Occipital lobe (tissue), 2 donors: Measurements from ENCODE around the gene CSPG4. TPM values are rescaled to one million over a fixed set of nuclear protein-coding genes. Genes with fewer than 3 reads are reported as not detected.
"Not testable (repeated sequence)": the region's sequence is repeated elsewhere in the genome, so short reads cannot be mapped to it uniquely, and the experiment has no call there.

Experiments
- DNase-seq: peaks from one replicate; lab custom pipeline; 2025; lab: John Stamatoyannopoulos, UW
- total RNA-seq: library from RNA; depleted of rRNA; stranded (reverse); fragments of >200 nt; gene quantifications from one replicate; pipeline ENCODE4 v1.2.3, GENCODE V29; 2014

Gene CSPG4
- total RNA-seq, 1 donor from 2014 or later, result 5.5 TPM

DNA sequence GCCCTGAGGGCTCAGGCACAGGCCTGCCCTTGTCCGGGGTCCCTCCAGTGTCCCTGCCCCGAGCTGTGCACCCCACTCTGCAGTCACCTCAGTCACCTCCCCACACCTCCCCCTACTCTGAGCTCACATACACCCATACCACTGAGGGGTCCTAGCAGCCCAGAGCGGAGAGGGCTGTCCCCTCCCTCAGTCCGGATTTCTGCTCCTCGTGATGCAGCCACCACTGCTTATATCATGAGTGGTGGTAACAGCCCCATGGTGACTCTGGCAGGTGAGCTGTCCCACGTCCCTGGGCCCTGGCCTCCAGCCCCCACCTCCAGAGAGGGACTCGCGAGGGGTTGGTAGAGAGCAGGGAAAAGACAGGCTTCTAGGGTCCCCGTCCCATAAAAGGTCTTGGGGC, 8.0 kb downstream of the CSPG4 start:
- no peak for DNase-seq

DNA sequence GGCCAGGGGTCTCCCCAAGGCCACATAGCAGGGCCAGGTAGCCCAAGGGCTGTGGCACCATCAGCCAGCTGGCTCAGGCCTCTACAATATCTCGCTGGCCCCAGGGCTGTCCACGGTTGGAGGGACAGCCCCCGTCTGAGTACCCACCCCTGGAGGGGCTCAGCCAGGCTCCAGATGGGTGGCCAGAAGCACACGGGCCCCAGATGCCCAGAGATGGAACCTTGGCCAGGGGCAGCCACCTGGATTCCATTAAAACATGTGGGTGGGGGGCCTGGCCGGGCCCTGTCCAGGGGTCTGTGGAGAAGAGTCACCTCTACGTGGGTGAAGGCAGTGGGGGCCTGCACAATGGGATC, 8.4 kb downstream of the CSPG4 start:
- no peak for DNase-seq

DNA sequence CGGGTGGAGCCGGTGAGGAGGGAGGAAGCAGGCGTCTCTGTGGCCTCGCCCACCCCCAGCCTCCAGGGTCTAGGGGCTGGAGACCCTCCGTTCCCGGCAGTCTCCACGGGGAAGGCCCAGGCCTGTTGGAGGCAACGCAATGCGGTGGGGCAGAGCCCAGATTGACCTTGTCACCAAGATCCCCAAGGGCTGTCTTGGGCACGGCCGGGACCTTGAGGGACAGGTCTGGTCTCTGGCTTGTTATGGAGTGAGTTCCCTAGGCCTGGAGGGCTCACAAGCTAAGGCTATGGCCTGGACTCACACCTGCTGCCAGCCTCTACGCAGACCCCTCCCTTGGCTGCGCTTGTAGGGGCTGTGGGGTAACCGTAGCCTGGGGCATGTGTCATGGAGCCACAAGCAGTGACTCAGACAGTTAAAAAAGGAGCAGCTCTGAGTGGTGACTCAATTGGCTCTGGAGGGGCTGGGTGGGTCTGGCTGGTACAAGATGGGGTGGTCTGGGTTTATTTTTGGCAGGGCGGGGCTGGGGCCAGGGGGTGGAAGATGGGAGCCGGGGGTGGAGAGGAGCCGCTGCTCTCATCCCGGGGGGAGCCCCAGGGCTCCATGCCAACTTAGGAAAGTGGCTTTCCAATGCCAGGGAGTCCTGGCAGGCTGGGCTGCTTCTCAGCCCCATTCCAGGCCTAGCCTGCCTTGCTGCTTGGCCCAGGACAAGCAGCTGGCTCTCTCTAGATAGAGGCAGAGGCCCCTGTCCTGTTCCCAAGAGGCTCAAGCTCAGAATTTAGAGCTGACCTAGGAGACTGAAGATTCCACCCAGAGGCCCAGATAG, 9.0 kb downstream of the CSPG4 start:
- DNase-seq, result not testable (repeated sequence)

DNA sequence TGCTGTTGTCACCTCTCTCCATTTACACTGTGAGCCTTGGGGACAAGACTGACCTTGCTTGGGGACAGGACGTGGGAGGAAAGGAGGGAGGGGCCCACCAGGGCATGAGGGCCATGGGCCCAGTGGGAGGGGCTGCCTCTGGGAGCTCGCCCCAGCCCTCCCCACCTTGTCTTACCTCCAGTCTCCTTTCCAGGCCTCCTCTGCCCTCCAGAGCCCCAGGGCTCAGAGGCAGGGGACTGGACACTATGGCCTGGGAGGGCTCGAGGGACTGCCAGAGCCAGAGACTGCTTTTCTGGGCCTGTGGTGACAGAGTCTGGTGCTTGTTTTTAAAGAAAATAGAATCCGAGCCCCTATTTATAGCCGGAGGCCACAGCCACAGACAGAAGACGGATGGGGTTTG, 10.2 kb downstream of the CSPG4 start:
- DNase-seq, result no peak

DNA sequence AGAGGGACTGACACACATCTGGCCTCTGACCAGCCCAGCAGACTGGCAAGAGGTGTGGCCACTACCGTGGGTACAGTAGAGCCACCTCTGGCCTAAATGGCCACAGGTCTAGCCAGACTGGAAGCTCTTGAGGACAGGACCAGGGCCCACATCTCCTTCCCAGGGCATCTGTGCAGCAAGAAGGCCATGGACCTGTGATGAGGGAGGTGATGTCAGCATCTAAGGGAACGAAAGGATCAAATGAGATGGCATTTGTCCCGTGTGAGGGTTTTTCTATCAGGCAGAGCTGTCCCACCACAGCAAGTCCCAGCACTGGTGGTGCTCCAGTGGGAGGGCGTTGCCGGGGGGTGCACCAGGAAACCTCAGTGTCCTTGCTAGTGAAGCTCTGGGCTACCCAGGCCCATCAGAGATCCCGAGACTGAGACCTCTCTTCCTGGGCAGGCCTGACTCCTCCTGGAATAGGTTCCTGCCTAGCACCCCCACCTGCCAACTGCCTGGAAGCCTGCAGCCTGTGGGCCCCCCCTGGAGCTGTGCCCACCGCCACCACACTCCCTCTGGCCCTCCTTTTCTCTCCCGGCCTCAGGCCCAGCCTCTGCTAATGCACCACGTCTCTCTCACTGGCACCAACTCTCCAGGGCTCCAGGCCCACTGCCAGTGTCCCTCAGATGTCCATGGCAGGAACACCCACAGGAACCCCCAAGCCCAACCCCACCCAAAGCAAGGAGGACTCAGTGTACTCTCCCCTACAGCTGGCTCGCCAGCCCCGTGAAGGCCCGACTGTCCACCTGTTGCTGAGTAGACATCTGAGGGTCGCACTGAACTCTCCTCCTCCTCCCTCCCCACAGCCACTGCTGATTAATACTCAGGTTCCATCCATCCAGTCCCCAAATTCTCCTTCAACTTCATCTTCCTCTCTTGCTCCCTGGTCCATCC, 11.3 kb downstream of the CSPG4 start:
- not testable (repeated sequence) for DNase-seq

DNA sequence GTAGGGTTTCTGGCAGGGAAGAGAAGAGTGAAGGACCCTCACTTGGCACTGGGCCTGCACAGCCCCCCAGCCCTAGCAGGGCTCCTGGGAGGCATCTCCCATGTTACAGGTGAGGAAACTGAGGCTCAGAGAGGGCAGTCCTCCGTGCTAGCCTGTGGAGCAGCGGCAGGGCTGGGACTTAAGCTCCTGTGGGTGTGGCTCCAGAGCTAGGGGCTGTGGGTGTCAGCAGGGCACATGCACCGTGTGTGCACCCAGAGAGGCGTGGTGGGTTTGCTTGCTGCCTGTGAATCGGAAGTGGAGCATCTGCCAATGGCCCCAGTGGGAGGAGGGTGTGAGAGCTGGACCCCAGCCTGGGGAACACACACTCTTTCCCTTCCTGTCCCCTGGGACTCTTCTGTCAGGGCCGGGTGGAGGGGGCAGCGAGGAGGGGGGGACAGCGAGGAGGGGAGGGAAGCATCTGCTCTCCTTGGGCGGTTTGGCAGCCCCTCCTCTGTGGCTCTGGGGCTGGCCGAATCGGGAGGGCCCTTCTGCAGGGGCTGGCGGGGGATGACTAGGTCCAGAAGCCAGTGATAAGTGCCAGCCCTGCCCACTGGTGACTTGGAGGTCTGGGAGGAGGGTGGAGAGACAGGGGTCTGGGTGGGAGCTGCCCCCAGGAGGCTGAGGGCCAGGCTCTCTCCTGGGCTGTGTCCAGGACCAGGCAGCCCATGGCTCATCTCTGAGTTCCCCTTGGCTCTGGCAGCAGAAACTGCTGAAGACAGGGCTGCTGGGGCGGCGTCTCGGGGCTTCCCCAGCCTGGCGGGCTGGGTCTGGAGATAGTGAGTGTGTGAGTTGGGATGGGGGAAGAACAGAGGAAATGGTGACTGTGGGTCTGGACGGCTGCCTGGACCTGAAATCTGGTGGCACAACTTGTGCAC, 12.4 kb downstream of the CSPG4 start:
- not testable (repeated sequence) for DNase-seq

DNA sequence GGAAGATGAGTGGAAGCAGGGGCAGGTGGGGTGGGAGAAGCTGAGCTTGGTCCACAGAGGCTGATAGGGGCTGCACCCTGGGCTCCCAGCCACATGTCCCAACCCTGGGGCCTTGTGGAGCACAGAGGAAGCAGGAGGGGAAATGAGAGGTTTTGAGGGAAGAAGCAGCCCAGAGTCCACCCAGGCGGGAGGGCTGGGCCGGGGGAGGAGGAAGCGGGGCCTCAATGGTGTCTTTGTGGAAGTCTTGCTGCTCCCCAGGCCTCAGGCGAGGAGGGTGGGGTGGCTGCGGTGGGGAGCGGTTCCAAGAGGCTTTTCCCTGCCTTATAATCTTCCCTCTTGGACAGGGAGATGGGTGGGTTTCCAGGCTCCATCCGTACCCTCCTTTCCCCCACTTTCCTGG, 13.1 kb downstream of the CSPG4 start:
- not testable (repeated sequence) for DNase-seq

DNA sequence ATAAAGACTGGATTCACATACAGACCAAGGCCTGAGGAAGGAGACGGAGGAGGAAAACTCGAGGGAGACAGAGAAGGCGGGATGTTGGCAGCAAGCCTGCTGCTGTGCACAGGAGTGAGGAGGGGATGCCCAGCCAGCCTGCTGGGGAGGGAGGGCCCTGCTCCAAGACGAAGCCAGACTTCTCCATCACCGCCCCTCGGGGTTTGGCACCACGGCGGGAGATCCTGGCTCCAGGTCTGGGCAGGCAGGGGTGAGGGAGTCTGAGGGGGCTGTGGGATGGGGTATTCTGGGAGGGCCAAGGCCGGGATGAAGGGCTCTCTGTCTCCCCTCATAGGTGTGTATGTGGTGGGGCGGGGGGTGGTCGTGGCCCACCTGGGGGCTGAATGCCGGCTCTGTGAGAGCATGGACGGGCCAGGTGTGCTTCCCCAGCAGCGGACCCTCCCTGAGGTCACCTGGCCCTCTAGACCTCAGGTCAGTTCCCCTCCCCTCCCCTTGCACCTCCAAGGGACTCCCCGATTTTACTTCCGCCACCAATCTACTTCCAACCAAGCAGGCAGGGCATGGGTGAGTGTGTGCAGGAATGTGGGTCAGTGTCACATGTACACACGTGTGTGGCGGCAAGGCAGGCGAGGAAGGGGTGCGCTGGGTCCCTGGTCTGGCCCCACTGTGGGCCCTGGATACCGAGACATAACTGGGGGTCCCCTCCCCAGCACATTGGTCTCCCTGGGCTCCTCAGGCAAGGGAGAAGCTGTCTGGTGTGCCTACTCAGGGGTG, 14.5 kb downstream of the CSPG4 start:
- DNase-seq, result not testable (repeated sequence)

DNA sequence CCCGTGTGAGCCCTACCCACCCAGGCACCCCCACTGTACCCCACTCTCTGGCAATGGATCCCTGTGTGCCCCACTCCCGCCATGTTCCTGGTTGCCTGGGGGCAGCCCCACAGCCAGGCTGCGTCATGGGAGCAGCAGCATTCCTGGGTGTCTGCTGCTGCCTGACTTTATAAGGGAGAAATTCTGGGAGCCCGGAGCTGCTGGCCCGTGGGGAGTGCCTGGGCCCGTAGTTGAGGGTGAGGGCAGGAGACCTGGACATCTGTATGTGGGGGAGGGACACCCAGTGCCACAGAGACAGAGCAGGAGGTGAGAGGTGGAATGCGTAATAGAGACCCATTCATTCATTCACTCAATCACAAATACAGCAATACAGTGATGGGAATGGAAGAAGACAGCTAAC, 15.1 kb downstream of the CSPG4 start:
- DNase-seq, result no peak

DNA sequence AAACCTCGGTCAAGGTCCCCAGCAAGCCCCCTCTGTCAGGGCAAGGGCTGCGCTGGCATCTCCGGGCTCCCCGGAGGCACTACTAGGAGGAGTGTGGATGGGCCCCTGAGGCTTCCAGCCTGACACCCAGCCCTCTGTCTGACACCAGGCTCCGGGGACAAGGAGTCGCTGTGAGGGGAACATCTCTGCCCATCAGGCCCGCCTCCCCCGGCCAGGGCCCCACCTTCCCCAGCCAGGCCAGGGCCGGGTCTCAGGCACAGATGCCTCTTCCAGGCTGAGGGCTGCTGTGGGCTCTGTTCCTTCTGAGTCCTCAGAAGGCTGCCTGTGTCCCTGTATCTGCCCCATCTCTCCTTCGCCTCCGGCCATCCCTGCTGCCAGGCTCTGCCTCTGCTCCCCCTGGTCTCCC, 15.8 kb downstream of the CSPG4 start:
- DNase-seq, result no peak

DNA sequence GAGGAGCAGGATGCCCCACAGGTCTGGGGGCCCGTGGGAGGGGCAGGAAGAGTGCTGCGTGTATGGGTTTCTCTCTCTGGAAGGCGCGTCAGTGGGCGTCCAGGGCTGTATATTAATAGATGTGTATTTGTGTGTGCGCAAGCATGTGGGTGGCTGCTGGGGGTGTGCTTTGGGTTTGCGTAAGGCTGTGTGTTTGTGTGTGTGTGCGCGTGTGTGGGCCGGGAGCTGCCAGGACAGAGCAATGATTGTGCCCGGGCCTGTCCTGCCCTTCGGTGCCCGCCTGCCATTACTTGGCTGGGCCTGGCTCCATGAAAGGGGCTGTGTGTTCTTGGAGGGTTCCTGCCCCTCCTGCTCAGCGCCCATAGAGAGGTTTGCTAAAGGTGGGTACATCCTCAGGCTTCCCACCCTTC, 16.3 kb downstream of the CSPG4 start:
- peak; percentile 38 for DNase-seq

DNA sequence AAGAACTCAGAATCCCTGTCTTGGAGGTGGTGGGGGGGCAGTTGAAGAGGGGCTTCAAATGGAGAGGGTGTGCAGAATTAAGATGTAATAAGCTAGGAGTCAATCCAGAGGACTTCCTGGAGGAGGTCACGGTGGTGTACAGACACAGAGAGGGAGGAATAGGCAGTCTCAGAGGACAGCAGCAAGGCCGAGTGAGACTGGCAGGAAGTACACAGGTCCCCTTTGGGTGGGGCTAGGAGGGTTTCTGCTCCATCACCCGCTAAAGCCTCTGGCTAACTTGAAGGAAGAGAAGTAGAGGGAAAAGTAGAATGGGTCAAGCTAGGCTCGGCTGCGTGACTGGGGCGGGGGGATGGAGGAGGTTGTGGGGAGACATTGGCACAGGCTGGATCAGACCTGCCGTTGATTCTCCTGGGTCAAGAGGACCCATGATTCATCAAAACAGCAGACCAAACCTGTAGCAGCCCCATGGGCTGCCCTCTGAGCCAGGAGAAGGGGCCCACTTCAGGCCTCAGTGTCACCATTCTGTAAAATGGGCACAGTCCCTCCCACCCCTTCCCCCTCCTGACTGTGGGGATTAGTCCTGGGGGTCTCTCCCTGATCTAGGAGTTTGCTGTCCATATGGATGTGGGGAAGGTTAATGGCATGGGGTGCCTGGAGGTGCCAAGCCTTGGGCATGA, 16.9 kb downstream of the CSPG4 start:
- no peak for DNase-seq

DNA sequence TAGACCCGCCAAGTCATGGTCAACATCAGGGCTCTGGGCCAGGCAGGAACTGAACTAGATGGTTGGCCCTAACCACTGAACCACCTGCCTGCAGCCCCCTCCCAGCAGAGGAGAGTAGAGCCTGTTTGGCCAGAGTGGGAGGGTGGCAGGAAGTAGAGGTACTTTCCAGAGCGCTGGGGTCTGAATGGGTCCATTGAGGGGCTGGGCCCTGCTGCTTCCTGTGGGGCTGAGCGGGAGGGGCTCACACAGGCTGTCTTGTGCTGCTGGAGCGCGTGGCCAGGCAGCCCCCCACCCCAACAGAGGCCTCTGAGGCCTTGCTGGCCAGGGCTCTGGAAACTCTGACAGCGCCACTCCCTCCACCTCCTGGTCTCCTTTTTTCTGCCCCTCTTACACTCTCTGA, 17.4 kb downstream of the CSPG4 start:
- DNase-seq, result no peak

DNA sequence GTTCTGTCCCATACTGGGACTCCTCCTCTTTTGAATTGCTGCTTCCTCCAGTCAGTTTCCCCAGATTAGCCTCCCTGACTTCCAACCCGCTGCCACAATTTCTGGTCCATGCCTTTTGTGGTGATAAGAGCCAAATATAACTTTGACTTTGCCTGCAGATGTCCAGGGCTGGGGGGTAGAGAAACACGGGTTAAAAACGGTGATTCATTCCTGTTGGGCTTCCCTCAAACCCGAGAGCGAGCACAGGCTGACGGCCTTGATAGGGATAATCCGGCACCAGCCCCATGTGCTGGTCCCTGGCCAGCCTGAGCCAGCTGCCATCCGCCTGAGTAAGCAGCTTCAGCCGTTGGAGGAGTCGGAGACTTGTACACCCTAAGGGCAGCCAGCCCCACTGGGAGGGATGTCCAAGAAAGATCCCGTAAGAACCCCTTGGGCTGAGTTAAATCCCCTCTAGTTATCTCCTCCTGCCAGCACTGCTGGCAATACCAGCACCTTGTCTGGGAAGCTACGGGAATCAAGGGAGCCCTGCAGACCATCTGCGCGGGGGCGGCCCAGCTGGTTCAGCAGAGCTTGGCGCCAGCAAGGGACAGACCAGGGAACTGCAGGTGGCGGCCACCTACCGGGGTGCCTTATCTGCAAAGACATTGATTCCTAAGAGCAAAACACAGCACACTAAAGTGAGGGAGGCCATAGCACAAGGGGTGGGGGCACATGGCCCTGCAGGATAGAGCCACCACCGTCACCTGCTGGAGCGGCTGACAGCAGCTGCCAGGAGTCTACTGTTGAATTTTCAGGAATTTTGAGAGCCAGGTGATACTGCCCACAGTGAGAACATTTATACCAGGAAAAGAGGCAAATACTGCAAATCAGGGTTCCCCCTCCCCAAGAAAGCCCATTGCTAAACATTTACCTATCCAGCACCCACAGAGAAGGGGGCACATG, 18.1 kb downstream of the CSPG4 start:
- peak; percentile 93 for DNase-seq

DNA sequence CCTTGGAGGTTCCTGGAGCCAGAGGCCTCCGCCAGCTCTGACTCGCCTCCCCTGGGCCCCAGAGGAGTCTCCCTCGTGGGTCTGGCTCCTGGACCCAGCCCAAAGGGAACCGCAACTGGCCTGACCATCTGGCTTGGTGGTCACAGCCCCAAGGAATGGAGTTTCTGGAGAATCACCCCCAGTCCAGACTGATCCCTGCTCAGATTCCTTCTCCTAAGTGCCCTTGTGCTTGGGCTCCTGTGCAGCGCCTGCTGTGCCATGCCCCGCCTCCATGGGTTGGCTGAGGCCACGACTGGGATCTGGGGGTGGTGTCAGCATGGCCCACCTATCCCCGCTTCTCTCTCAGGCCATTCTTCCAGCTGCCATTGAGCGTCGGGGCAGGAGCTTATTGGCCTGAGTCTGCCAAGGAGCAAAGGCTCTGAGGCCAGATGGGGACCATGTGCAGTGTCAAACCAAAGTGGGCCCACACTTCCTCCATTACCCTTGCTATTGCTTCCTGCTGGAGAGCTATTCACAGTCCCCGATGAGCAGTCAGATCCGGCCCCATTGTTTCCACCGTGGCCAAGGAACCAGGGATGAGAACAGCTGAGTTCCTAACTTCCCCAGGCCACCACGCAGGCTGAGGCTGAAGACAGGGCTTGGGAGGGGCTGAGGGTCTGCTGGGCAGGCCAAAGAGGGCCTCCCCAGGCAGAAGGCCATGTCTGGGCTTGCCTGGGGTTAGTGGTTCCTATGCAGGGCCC, 19.0 kb downstream of the CSPG4 start:
- no peak for DNase-seq

DNA sequence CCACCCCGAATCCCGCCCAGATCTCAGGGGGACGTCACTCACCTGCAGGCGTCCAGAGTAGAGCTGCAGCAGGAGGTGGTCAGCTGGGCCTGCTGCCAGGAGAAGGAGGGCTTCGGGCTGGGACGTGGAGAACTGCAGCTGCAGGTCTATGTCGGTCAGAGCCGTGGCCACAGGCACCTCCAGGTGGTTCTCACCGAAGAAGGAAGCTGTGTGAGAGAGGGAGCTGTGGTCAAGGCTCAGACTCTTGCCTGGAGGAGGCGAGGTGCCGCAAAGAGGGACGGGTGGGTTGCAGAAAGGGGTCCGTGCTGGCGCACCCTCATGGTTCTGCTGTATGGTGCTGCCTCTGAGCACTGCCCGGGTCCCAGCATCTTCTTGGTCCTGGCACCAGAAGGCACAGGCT, 19.6 kb downstream of the CSPG4 start:
- DNase-seq, result not testable (repeated sequence)

DNA sequence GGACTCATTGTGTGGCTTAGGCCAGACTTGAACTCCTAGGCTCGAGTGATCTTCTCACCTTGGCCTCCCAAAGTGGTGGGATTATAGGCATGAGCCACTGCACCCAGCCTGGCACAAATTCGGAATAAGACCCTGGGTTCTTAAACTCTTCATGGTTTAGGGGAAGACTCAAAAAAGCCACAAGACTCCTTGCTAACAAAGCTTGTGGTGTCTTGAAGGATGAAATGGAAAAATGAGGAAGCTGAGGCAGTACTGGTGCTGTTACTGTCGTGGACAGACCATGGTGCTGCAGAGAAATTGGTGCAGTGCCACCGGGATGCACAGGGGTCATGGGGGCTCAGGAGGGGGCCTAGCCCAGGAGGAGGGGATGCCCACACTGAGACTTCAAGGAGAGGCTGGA, 20.3 kb downstream of the CSPG4 start:
- DNase-seq, result not testable (repeated sequence)

DNA sequence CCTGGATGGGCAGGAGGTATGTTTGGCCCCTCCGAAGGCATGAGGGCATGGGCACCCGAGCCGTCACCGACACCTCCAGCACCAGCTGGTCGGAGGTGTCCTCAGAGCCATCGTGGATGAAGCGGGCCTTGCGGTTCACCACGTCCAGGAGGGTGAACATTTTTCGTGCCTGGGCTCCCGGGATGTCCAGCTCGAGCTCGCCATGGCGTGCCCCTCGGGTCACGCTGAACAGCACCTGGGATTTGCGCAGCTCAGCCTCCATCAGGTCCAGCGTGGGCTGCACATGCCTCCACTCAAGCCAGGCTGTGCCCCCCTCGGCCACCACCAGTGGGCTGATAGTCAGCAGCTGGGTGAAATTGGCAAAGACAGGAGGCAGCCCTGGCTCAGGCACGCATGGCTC, 23.2 kb downstream of the CSPG4 start:
- DNase-seq, result not testable (repeated sequence)
